GM13976 (cell line): Measurements from ENCODE around the gene MCM9.

ENCODE experiments used
- DNase-seq: peaks from one replicate; pipeline ENCODE4 v3.0.0; 2012; ENCODE audit warnings: low spot score
- in situ Hi-C: fragments of 300-500 bp; cut with MboI; formaldehyde crosslinking; loops from one replicate; pipeline ENCODE4 v1.12.0; 2022; ENCODE audit warnings: low sequenced_read_pairs, mixed read lengths, inconsistent platforms; ENCODE audit not compliant: unreplicated experiment
- TF ChIP-seq, protein P1 (sequence below): IDR thresholded peaks from 2 replicates; pipeline ENCODE4 v1.5.1; 2012; ENCODE audit warnings: borderline replicate concordance, mild to moderate bottlenecking; ENCODE audit not compliant: insufficient read depth; ENCODE audit errors: extremely low read depth, missing control alignments, control extremely low read depth

MCM9 gene

DNA sequence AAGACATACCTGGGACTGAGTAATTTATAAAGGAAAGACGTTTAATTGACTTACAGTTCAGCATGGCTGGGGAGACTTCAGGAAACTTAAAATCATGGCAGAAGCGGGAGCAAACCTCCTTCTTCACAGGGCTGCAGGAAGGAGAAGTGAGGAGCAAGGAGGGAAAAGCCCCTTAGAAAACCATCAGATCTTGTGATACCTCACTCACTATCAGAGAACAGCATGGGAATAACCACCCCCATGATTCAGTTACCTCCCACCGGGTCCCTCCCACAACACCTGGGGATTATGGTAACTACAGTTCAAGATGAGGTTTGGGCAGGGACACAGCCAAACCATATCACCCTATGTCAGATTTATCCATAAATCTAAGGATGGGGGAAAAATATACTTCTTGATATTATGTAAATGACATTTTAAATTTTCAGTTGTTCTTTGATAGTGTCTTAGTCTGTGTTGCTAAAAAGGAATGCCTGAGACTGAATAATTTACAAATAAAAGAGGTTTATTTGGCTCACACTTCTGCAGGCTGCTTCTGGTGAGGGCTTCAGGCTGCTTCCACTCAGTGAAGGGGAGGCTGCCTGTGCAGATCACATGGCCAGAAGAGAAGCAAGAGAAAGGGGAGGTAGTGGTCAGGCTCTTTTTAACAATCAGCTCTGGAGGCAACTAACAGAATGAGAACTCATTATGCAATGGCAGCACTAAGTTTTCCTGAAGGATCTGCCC lies 1.2 kb upstream of the MCM9 start:
- in situ Hi-C loops: no loop called here
- TF ChIP-seq, protein P1, sequence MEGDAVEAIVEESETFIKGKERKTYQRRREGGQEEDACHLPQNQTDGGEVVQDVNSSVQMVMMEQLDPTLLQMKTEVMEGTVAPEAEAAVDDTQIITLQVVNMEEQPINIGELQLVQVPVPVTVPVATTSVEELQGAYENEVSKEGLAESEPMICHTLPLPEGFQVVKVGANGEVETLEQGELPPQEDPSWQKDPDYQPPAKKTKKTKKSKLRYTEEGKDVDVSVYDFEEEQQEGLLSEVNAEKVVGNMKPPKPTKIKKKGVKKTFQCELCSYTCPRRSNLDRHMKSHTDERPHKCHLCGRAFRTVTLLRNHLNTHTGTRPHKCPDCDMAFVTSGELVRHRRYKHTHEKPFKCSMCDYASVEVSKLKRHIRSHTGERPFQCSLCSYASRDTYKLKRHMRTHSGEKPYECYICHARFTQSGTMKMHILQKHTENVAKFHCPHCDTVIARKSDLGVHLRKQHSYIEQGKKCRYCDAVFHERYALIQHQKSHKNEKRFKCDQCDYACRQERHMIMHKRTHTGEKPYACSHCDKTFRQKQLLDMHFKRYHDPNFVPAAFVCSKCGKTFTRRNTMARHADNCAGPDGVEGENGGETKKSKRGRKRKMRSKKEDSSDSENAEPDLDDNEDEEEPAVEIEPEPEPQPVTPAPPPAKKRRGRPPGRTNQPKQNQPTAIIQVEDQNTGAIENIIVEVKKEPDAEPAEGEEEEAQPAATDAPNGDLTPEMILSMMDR: no peak

DNA sequence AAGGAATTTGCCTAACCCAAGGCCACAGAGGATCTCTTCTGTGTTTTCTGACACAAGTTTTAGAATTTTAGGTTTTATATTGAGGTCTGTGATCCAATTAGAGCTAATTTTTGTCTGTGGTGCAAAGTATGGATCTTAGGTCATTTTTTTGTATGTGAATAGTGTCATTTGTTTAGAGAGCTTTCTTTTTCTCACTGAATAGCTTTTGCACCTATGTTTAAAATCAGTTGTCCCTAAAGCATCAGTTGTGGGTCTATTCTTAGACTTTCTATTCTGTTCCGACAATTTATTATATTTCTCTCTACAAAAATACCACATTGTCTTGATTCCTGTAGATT lies 341 bp upstream of the MCM9 start:
- DNase-seq: no peak
- in situ Hi-C loops: no loop called here
- TF ChIP-seq, protein P1: no peak

More for the DNA sequence above, 1.2 kb upstream of the MCM9 start:
- DNase-seq: no peak

DNA sequence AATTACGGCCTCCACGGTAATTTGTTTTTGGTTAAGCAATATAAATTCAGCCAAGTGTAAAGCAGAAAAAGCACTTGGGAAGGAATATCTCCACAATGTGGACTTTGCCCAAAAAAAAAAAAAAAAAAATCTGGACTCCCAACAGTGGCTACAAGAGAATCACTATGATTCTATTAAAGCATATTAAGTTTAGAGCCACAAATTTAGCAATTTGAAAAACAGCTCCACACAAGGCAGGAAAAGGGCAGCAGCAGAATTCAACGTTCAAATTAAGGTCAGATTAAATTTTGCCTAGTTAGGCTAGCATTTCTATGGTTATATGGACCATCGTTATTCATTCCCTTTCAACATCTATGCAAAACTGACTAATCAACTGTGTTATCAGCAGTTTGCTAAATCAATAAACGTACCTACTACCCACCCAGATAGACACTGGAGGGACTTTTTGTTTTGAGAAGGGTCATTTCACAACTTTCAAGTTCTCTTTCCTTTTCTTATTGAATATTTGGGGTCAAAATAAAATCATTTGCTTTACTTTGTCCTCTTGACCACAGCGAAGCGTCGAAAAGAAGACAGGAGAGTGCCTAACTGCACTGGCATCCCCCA lies 1.0 kb downstream of the MCM9 start:
- TF ChIP-seq, protein P1: no peak
- in situ Hi-C loops: no loop called here
- no peak for DNase-seq

DNA sequence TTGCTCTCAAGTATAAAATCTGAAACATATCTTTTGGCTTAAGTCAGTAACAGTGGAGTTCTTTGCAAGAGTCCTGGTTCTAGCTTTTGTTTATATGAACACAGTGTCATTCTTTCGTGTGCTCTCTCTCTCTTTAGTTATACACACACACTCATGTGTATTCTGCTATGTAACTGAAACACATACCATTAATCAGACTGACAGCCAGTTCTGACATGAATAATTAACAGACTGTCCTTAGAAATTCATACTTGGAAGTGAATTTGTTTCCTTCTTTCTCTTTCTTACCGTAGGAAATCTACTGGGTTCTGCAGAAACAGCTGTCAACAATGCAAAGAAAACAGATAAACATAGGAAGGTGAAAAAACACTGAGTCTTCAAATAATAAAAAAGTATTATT lies 2.5 kb downstream of the MCM9 start:
- in situ Hi-C loops: no loop called here
- no peak for DNase-seq
- TF ChIP-seq, protein P1: no peak

DNA sequence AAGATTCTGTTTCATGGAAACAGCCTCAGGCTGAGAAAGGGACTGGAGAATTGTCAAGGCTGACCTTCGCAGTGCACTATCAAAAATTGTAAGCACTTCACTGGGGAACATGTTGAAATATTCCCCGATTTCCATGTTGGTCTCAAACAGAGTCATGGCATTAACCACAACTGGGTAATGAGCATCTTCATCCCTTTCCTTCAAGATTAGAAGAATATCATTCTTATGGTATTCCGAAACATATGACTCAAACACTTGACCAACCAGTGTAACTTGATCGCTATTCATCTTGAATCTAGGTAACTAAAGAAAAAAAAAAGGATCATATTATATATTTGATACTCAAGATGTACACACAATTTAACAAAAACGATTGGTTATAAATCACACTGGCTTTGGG lies 3.5 kb downstream of the MCM9 start:
- DNase-seq: no peak
- in situ Hi-C loops: no loop called here
- TF ChIP-seq, protein P1: no peak

DNA sequence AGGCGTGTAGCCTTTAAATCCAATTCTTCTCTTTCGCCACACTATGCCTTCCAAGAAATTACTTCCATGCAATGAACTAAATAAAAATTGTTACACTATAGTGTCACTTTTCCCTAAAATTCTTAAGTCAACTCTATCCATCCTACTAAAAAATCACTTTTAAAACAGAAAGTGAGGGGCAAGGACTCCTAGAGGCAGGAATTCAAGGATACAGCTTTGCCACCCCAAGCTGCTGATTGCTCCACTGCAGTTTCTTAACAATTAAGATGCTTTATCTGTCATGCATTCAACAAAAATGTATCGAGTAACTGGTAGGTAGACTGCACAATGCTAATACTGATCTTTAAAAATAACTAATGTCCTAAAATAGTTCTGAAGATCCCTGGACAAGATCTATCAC lies 4.3 kb downstream of the MCM9 start:
- TF ChIP-seq, protein P1: no peak
- in situ Hi-C loops: no loop called here
- DNase-seq: no peak

DNA sequence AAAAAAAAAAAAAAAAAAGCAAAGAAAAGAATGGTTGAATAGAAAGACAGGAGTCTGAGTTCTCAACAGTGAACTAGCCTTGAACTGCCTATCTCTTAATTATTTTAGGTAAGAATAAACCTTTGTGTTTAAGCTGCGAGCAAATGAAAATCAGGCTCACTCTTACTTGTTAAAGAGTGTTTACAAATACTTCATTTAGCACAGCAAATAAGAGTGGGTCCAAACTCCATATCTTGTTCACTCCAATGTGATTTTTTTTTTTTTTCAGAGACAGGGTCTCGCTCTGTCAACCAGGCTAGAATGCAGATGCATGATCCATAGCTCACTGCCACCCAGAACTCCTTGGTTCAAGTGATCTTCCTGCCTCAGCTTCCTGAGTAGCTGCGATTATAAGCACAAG lies 11.9 kb downstream of the MCM9 start:
- TF ChIP-seq, protein P1: no peak
- in situ Hi-C loops: no loop called here
- DNase-seq: no peak
